IMR-90 (cell line): Measurements from ENCODE around the gene ARRB1. TPM values are rescaled to one million over a fixed set of nuclear protein-coding genes. Genes with fewer than 3 reads are reported as not detected.

Experiments used
- ATAC-seq: fragments of 200-7000 bp; cut with Tn5 transposase; 2 replicates; pipeline ENCODE4 v1.9.1; 2020; ENCODE audit warnings: low read depth, mild to moderate bottlenecking, moderate library complexity
- BruUV-seq: library from RNA; stranded (reverse); fragments of 400-500 nt; replicated peaks from 2 replicates; lab custom pipeline; 2021; lab: Mats Ljungman, UMichigan
- CTCF ChIA-PET: fragments of 300-600 bp; formaldehyde crosslinking; extraction: SDS; loops from one replicate; lab custom pipeline; 2021; ENCODE audit warnings: antibody characterized with exemption; lab: Yijun Ruan, JAX
- POLR2A ChIA-PET: fragments of 300-600 bp; sonication (Branson Sonifier 250); formaldehyde crosslinking; loops from one replicate; lab custom pipeline; 2022; ENCODE audit warnings: antibody characterized with exemption; ENCODE audit not compliant: unreplicated experiment; lab: Charles Lee
- DNase-seq: peaks from one replicate; pipeline ENCODE4 v3.0.0; 2013
- H2AFZ ChIP-seq: replicated peaks from 2 replicates; pipeline ENCODE3; 2013; ENCODE audit warnings: low read length, mild to moderate bottlenecking; ENCODE audit not compliant: poor library complexity
- H2AK5ac ChIP-seq: 2 replicates; pipeline ENCODE4 v1.6.1; 2013; ENCODE audit warnings: low read depth, low read length, inconsistent platforms
- H2AK9ac ChIP-seq: replicated peaks from 2 replicates; pipeline ENCODE3; 2013; ENCODE audit warnings: mild to moderate bottlenecking, low read depth, low read length, moderate library complexity; ENCODE audit not compliant: poor library complexity
- H2BK120ac ChIP-seq: 2 replicates; pipeline ENCODE4 v1.6.1; 2013; ENCODE audit warnings: low read depth, low read length, inconsistent platforms
- H2BK15ac ChIP-seq: 3 replicates; pipeline ENCODE4 v1.6.1; 2013; ENCODE audit warnings: low read depth, low read length, inconsistent platforms
- H2BK20ac ChIP-seq: 2 replicates; pipeline ENCODE4 v1.6.1; 2013; ENCODE audit warnings: low read depth, mild to moderate bottlenecking, inconsistent platforms, low read length, moderate library complexity
- H2BK5ac ChIP-seq: 2 replicates; pipeline ENCODE4 v1.6.1; 2013; ENCODE audit warnings: mild to moderate bottlenecking, low read depth, low read length, inconsistent platforms; ENCODE audit not compliant: poor library complexity, severe bottlenecking
- H3K14ac ChIP-seq: replicated peaks from 2 replicates; pipeline ENCODE4 v1.6.1; 2013; ENCODE audit warnings: low read depth, low read length, inconsistent platforms
- H3K18ac ChIP-seq: 2 replicates; pipeline ENCODE4 v1.6.1; 2013; ENCODE audit warnings: low read depth, low read length, control low read depth
- H3K23ac ChIP-seq: 2 replicates; pipeline ENCODE4 v1.6.1; 2013; ENCODE audit warnings: low read depth, low read length, inconsistent platforms
- H3K27ac ChIP-seq: 2 replicates; pipeline ENCODE4 v1.5.1; 2013; ENCODE audit warnings: mild to moderate bottlenecking, control low read depth, low read length; ENCODE audit not compliant: insufficient read depth
- H3K27me3 ChIP-seq: 2 replicates; pipeline ENCODE4 v1.6.1; 2013; ENCODE audit warnings: low read length; ENCODE audit not compliant: control insufficient read depth, insufficient read depth
- H3K36me3 ChIP-seq: 2 replicates; pipeline ENCODE4 v1.6.1; 2013; ENCODE audit warnings: low read length, mixed read lengths; ENCODE audit not compliant: control insufficient read depth, insufficient read depth
- H3K4ac ChIP-seq: 2 replicates; pipeline ENCODE4 v1.6.1; 2013; ENCODE audit warnings: low read depth, low read length, inconsistent platforms
- H3K4me1 ChIP-seq: 2 replicates; pipeline ENCODE4 v1.6.1; 2013; ENCODE audit warnings: low read length, mixed read lengths; ENCODE audit not compliant: control insufficient read depth, insufficient read depth
- H3K4me2 ChIP-seq: 2 replicates; pipeline ENCODE4 v1.6.1; 2013; ENCODE audit warnings: low read depth, mild to moderate bottlenecking, control low read depth, low read length, moderate library complexity
- H3K4me3 ChIP-seq: 2 replicates; pipeline ENCODE4 v1.5.1; 2013; ENCODE audit warnings: low read depth, mild to moderate bottlenecking, control low read depth, low read length, moderate library complexity; ENCODE audit not compliant: insufficient read depth
- H3K56ac ChIP-seq: 2 replicates; pipeline ENCODE4 v1.6.1; 2013; ENCODE audit warnings: low read length, inconsistent platforms; ENCODE audit not compliant: insufficient read depth; ENCODE audit errors: extremely low read depth
- H3K79me1 ChIP-seq, 2 experiments: 2 replicates each; pipeline ENCODE4 v1.6.1; 2013; ENCODE audit warnings: low read length in 2 of 2, inconsistent platforms in 1 of 2, low read depth in 1 of 2
- H3K9ac ChIP-seq: 2 replicates; pipeline ENCODE4 v1.6.1; 2013; ENCODE audit warnings: low read depth, low read length, control low read depth
- H3K9me1 ChIP-seq: 2 replicates; pipeline ENCODE4 v1.6.1; 2013; ENCODE audit warnings: low read length, inconsistent platforms; ENCODE audit not compliant: insufficient read depth
- H3K9me3 ChIP-seq: 2 replicates; pipeline ENCODE4 v1.6.1; 2013; ENCODE audit warnings: low read length; ENCODE audit not compliant: control insufficient read depth, insufficient read depth
- H4K20me1 ChIP-seq: 2 replicates; pipeline ENCODE4 v1.6.1; 2013; ENCODE audit warnings: low read length, inconsistent platforms; ENCODE audit not compliant: insufficient read depth
- H4K5ac ChIP-seq: 2 replicates; pipeline ENCODE4 v1.6.1; 2013; ENCODE audit warnings: mild to moderate bottlenecking, low read depth, low read length, control low read depth
- H4K8ac ChIP-seq, 2 experiments: 2 replicates each; pipeline ENCODE4 v1.6.1; 2013; ENCODE audit warnings: low read depth in 2 of 2, low read length in 2 of 2, control low read depth in 1 of 2, inconsistent platforms in 1 of 2
- H4K91ac ChIP-seq: 2 replicates; pipeline ENCODE4 v1.6.1; 2013; ENCODE audit warnings: low read depth, low read length, inconsistent platforms; ENCODE audit not compliant: insufficient read depth
- MAZ ChIP-seq: IDR thresholded peaks from 2 replicates; pipeline ENCODE4 v1.6.1; 2012; ENCODE audit warnings: low read depth, mild to moderate bottlenecking, low read length, improper control_type of control experiment, moderate library complexity, borderline replicate concordance
- POLR2A ChIP-seq: IDR thresholded peaks from 2 replicates; pipeline ENCODE4 v1.6.1; 2012; ENCODE audit warnings: mild to moderate bottlenecking, low read depth, low read length
- dilution Hi-C: fragments of 300-500 bp; cut with HindIII; formaldehyde crosslinking; loops from one replicate; pipeline ENCODE4 v1.14.3; 2018; ENCODE audit warnings: low sequenced_read_pairs; ENCODE audit not compliant: unreplicated experiment
- in situ Hi-C: fragments of 300-500 bp; cut with MboI; formaldehyde crosslinking; loops from 3 replicates; pipeline ENCODE4 v1.14.3; 2019; ENCODE audit warnings: low sequenced_read_pairs, inconsistent platforms, mixed read lengths
- intact Hi-C: fragments of 100-400 bp; cut with micrococcal nuclease; formaldehyde crosslinking; loops from 2 replicates; pipeline ENCODE4 v1.10.0; 2022
- polyA plus RNA-seq, 3 experiments: library from polyadenylated mRNA; depleted of rRNA; stranded (reverse); fragments of >200 nt; gene quantifications; 2 replicates each; pipeline ENCODE4 v1.2.3, GENCODE V29; 2012; ENCODE audit warnings: low replicate concordance in 1 of 3
- total RNA-seq: library from RNA; depleted of rRNA; stranded (reverse); fragments of >200 nt; gene quantifications from 2 replicates; pipeline ENCODE4 v1.2.3, GENCODE V29; 2012

ARRB1 gene
- total and polyA plus RNA-seq, 2 of the 4 experiments (the other 2 are of a cell fraction), result 11.0 to 17.4 TPM

GRCh38 chr11:75254326-75254725 lies 97.1 kb downstream of the ARRB1 start:
- Histone ChIP-seq H2BK120ac (no peak overlapping the region), H3K4ac (no peak overlapping the region), H3K4me1 (no peaks in the 10 kb centered on the region), H3K27me3 (peaks cover 12% of the 10 kb centered on the region), H3K14ac (no peak overlapping the region), H2AK5ac (no peak overlapping the region), H3K27ac (no peak overlapping the region), H2BK20ac (no peak overlapping the region), H2BK5ac (no peak overlapping the region), H3K4me3 (no peak overlapping the region), H3K36me3 (no peaks in the 10 kb centered on the region), H3K4me2 (no peak overlapping the region), H3K9ac (no peak overlapping the region), H2AFZ (no peak overlapping the region), H4K91ac (no peak overlapping the region), H2BK15ac (no peak overlapping the region), H3K56ac (no peak overlapping the region), H4K5ac (no peak overlapping the region), H4K20me1 (no peaks in the 10 kb centered on the region), H2AK9ac (no peak overlapping the region), H3K79me1 (no peaks in the 10 kb centered on the region), H3K9me3 (peaks cover 3% of the 10 kb centered on the region), H3K23ac (no peak overlapping the region), H3K9me1 (no peaks in the 10 kb centered on the region), H4K8ac (no peak overlapping the region), H3K18ac (no peak overlapping the region)
- ATAC-seq (no peak), DNase-seq (no peak)
- ChIA-PET CTCF (no interaction called here), POLR2A (no interaction called here)
- dilution Hi-C loops (no loop called here), intact Hi-C loops (no loop called here), in situ Hi-C loops (no loop called here)
- no TSS peak for BruUV-seq
- TF ChIP-seq MAZ (no peak), POLR2A (no peak)
